ENCODE data around the gene TMEM123.

Gene TMEM123

DNA sequence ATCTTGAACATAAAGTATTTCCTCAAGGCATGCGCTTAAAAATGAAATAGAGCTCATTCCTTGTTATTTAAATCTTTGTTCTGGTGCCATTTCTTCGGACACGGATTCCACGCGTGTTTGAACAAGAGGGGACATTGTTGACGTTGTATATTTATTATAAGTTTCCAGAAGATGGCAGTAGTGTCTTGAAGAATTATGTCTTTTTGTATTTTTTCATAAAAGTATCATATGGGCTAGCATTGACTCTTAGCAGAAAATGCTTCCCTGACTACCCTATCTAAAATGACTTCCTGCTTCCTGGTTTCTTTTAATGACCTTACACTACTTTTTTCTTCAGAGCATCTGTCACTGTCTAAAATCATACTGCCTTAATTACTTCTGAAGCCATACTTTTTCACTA lies 85.2 kb downstream of the TMEM123 start:
- no peak for DNase-seq (ENCODE audit: low read depth in 3 of 3, low spot score in 1 of 3)

DNA sequence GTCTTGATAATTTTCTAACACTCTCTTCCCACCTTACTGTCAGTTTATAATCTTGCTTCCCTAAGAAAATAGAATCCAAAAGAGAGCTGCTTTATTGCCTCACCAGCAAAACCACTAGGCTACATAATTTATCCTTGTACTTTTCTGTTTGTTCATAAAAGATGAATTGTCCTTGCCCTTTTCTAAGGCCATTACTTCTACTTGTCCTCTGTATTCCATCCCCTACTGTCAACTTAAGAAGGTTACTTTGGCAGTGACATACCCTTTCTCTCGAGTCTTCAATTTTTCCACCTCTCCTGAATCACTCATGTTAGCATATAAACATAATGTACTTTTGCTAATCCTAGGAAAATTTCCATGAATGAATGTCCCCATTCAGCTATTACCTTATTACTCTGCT lies 87.6 kb downstream of the TMEM123 start:
- no peak for DNase-seq (ENCODE audit: low read depth in 3 of 3, low spot score in 1 of 3)

DNA sequence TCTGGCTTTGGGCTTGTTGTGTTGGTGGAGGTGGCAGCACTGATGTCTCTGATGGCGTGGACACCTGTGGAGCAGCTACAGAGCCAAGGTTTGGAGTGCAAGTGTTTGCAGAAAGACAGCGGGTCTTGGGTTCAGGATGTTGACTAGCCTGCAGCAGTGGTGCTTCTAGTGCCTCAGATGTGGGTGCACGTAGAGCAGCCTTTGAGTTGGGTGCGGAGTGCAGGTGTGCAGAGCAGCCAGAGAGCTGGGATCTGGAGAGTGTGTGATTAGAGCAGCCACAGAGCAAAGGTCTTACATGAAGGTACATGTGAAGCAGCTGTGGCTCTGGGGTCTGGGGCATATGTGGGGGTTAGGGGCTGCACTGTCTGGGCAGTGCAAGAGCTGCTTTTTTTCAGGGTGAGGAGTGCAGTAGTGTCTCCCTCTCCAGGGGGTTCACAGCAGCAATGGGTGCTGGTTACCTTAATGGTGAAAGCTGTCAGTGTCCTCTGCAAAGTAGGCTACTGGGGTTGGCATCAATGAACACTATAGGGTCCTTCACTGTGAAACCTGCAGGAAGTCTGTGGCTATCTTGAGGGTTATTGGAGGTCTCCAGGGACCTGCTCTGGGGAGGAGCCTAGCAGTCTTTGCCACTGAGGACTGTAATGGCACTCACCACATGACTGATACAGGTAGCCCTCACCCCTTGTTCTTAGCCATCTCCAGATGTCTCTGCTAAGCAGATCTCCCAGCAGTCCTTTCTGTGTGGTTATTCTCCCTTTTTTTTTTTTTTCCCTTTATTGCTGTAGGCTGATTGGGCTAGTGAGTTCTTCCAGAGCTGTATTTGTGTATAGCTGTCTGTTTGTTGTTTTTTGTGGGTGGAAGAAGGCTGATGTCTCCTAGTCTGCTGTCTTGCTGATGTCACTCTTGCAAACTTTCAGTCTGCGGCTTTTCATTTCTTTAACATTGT lies 91.2 kb downstream of the TMEM123 start:
- no peak for DNase-seq (ENCODE audit: low read depth in 3 of 3, low spot score in 1 of 3)

DNA sequence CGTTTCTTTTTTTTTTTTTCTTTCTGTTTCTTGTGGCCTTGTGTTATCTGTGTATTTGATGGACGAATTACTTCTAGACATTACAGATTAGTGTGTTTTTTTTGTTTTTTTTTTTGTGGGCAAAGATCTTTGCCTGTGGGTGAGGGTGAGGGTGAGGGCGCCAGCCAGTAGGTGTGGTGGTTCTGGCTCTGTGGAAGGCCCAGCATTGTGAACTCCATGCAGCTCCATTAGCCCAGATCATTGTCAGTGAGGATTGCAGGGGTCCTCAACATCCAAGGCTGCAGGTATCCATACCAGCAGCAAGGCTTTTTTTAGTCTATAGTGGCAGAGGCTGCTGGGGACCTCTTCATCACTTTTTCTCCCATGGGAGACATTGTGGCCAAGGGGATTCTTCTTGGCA lies 91.9 kb downstream of the TMEM123 start:
- DNase-seq (ENCODE audit: low read depth in 3 of 3, low spot score in 1 of 3) = no peak

DNA sequence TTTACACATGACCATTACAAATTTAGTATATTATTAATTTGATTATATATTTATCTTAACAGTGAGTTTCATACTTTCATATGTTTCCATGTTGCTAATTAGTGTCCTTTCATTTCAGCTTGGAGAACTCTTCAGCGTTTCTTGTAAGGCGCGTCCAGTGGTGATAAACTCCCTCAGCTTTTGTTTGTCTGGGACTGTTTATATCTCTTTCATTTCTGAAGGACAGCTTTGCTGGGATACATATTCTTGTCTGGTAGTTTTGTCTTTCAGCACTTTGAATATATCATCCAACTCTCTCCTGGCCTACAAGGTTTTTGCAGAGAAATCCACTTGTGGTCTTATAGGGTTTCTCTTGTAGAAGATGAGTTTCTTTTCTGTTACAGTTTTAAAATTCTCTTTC lies 93.2 kb downstream of the TMEM123 start:
- DNase-seq (ENCODE audit: low read depth in 3 of 3, low spot score in 1 of 3) = no peak

DNA sequence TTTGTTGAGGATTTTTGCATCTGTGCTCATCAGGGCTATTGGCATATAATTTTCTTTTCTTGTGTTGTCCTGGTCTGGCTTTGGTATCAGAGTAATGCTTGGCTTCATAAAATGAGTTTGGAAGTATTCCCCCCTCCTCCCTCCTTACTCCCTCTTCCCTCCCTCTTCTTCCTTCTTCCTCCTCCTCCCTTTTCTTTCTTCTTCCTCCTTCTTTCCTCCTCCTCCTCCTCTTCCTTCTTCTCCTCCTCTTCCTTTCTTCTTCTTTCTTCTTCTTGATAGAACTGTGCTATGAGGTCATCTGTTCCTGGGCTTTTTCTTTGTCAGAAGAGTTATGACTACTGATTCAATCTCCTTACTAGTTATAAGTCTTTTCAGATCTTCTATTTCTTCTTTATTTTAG lies 95.4 kb downstream of the TMEM123 start:
- DNase-seq (ENCODE audit: low read depth in 3 of 3, low spot score in 1 of 3) = no peak

DNA sequence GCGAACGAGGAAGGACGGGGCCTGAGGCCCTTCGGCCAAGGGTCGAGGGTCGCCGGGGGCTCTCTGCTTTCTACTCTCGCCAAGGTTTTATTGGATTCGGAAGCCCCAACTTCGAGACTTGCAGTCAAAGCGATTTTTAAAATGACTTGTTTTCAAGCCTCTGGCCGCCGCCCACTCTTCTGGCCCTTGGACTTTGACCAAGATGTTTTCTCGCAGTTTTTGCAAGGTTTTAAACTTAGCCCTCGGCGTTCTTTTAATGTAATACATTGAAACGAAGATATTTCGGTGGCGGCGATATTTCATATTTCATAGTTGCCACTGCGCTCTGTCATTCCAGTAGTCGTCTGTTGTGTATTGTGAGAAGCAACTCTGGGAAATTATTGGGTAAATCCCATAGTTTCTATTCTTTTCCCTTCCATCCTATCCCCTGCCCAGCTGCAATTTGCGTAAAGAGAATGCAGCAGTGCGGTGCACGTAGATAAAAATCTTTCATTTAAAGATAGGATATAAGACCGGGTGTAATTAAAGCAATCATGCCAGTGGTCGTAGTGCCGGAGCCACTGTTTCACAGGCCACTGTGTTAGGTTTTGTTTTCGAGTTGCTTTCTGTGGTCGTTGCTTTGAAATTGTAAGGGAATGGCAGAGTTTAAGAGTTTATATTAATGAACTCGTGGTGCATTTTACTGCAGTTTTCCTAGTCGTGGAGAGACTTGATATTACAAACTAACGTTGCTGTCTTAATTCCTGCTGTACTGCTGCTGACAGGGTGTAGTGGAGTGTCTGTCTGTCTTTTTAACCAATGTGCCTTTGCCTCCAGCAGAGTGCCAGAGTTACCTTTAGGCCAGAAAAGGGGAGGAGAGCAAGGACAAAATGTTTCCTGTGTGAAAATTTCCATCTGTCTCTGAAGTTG lies 104.8 kb downstream of the TMEM123 start:
- no peak for DNase-seq (ENCODE audit: low read depth in 3 of 3, low spot score in 1 of 3)

DNA sequence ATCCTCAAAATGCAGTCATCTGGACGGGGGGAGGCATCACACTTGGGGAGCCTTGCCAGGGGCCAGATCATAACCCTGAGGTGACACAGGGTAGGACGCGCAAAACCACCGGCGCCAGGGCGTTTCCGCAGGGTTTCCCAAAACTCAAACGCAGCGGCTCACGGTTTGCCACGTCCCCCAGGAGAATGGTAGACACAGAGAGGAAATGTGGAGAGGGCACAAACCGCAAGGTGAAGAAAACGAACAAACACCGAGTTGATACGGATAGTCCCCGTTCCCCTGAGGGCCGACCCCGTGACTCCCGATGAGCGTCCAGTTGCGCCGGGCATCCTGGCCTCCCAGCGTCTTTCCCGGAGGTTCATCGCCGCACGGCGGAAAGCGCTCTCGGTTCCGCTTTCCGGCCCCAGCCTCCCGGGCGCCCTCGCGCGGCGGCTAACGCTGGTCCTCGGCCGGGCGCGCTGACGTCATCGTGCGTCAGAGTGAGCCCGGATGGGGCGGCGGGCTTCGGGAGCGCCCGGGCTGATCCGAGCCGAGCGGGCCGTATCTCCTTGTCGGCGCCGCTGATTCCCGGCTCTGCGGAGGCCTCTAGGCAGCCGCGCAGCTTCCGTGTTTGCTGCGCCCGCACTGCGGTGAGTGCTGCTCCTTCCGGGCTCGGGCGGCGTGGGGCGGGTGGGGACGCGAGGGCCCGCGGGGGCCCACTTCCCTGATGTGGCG lies 105.7 kb downstream of the TMEM123 start, which contains the start of gene BIRC2:
Gene BIRC2, plus strand, starts transcription at position 467 of the 714 bp plus-strand sequence. CDS start 2,641 bp downstream, outside the sequence.
- peak; percentile 80 to 95 (median 90) for DNase-seq (ENCODE audit: low read depth in 3 of 3, low spot score in 1 of 3)

DNA sequence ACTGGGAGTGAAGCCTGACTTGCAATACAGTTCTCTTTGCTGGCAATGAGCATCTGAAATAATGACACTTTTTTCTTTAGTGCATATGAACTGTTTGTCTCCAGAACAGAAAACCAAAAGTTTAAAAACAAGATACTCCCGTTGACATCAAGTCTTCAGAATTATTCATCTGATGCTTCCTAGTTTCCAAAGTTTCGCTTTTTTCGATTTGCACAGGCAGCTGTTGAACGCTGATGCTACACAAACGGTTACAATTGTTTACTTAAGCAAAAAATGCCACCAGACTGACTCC lies 106.2 kb downstream of the TMEM123 start:
- DNase-seq (ENCODE audit: low read depth in 3 of 3, low spot score in 1 of 3) = no peak

All from stimulated activated CD4-positive, alpha-beta T cell treated with anti-CD3 and anti-CD28 coated beads, TNF-alpha, amount 100 ng/mL, for 1 hour (primary cell).